Measurements from ENCODE around the gene COL9A2.

- no peak for TF ChIP-seq CTCF (IDR thresholded peaks at IDR 0.05)
- no peak for TF ChIP-seq POLR2A (IDR thresholded peaks at IDR 0.05)
- no peak for TF ChIP-seq POLR2AphosphoS5 (IDR thresholded peaks at IDR 0.05; ENCODE audit: insufficient read depth in 1 of 2, low read depth in 1 of 2)
These were observed 14.6 kb downstream of the COL9A2 start for GRCh38 chr1:40302475-40302874.
